ENCODE measurements around the gene RAD51B.

The RAD51B gene

GRCh38 chr14:68636597-68636996 is 817.0 kb downstream of the RAD51B start:
- no peak for DNase-seq

DNA sequence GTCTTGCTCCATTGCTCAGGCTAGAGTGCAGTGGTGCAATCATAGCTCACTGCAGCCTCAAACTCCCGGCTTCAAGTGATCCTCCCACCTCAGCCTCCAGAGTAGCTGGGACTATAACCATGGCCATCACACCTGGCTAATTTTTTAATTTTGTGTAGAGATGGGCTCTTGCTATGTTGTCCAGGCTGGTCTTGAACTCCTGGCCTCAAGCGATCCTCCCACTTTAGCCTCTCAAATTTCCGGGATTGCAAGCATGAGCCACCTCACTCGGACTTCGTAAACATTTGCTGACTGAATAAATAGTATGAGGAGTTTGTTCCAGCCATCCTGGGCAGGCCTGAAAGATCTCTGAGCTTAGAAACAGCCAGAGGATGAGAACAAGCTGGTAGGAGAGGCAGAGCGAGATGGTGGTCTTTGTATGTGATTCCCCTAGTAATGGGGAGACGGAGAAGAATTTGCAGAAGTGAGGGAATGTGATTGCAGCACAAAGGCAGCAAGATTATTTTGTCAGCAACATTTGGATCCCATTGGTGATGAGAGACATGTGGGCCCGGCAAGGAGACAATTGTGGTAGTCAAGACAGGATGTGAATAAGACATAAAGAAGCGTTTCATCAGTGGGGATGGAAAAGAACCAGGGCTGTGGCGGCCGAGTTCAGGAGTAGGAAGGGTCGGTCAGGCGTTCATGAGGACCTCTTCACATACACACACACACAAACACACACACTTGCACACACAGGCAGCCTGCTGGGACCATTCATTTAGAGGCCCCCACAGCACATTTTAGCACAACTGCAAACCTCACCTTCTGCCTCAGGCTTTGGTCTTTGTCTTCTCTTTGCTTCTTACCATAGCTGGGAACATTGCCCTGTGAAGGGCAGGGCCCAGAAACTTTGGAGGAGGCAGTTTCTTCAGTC is 817.8 kb downstream of the RAD51B start:
- DNase-seq: no peak

DNA sequence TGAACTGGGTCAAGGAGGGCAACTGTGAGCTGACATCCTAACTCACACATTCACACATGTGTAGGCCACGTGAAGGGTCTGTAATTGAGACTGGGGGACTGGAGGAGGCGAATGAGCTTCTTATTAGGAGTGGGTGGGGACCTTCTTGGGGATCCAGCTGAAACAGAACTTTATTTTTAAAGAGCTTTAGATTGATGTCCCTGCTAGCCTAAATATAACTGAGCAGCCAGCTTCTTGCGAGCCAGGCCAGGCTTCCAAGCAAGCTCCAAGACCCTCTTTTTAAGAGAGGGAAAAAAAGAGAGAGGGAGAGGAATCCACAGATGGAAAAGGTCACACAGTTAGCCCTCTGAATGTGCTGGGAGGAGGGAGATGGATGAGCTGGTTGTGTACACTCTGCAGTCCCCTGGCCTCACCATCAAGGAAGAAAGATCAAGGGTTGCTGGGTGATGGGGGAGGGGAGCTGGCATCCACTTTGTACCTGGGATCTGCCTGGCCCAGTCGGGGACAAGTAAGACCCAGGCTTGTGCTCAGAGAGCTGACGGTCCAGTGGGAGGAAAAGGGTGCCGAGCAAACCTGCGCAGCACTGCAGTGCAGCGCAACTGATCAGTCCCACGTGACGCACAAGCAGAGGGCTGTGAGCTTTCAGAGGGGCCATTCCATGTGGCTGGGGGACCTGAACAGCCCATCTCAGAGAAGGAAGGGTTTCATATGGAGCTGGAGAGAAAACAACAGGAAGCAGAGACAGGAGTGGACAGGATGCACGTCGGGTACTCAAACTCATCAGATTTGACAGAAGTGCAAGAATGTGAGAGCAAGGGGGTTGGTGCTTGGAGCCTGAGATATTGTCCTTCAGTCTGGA is 818.8 kb downstream of the RAD51B start:
- DNase-seq: no peak

- no peak for DNase-seq
Measured at GRCh38 chr14:68639000-68639757, 819.6 kb downstream of the RAD51B start.

DNA sequence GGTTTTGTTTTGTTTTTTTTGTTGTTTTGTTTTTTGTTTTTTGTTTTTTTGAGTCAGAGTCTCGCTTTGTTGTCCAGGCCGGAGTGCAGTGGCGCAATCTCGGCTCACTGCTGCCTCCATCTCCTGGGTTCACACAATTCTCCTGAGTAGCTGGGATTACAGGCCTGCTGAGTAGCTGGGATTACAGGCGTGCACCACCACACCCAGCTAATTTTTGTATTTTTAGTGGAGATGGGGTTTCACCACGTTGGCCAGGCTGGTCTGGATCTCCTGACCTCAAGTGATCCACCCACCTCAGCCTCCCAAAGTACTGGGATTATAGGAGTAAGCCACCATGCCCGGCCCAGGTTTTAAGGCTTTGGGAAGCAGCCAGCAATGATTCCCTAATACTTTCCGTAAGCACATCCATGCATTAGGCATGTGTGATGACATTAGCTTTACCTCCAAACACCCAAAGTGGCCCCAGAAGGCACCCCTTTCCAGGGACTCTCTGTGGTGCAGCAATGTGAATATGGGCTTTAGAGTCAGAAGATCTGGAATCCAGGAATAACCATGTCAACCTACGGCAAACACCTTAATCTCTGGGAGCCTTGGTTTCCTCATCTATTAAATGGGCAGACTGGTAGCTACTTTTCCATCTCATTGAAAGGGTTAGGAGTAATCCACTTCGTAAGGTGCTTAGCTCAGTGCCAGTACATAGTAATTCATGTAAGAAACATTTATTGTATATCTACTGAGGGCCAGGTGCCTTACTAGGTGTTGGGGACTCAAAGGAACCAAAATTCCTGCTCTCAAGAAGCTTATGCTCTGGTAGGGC is 820.4 kb downstream of the RAD51B start:
- no peak for DNase-seq

DNA sequence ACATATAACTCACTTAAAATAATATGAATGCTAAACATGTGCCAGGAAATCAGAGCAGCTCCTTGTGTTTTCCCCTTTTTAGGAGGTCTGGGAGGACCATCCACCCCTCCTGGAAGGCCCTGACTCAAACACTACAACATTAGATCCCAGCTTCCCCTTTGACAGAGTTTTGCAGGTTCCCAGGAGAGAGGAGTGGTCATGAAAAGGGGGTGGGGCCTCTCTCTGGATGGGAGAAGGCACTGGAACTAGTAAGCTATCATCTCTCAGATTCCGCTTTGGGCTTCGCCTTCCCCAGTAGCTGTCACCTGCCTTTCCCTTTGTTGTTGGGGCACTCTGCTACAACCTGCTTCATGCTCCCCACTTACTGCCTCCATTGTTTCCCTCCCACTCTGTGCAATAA is 824.1 kb downstream of the RAD51B start:
- no peak for DNase-seq

- DNase-seq: no peak
Measured at GRCh38 chr14:68644101-68644500, 824.5 kb downstream of the RAD51B start.

DNA sequence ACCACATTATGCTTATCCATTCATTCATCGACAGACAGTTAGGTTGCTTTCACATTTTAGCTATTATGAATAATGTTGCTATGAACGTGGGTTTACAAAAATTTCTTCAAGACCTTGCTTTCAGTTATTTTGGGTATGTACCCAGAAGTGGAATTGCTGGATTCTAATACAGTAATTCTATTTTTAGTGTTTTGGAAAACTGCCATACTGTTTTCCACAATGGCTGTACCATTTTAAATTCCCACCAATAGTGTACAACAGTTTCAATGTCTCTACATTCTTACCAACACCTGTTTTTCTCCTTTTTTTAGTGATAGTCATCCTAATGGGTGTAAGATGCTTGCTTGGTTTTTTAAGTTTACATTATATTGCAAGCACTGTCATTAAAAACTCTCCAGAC is 825.8 kb downstream of the RAD51B start:
- DNase-seq: no peak

GRCh38 chr14:68649476-68650189 is 830.1 kb downstream of the RAD51B start:
- no peak for DNase-seq

DNA sequence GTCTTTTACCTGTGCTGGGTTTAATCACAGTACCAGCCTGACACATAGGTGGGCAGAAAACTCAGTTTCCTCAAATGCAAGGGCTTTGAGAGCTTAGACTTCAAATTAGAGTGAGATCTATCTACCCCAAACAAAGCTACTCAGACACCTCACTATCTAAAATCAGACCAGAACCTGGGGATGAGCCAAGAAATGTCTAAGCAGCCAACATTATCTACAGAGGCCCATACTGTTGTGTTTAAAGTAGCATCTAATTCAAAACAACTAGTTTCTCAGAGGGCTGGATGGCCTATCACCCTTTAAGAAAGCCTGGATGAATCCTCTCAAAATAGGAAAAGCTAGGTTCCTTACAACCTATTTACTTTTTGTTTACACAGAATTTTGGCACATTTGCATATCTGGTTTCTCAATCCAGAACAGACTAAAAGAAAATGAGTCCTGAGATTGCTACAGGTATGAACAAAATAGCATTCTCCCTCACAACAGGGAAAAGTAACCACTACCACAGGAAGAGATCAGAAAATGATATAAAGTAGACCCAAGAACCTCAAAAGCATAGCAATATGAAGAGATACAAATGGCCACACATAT is 830.9 kb downstream of the RAD51B start:
- no peak for DNase-seq

DNA sequence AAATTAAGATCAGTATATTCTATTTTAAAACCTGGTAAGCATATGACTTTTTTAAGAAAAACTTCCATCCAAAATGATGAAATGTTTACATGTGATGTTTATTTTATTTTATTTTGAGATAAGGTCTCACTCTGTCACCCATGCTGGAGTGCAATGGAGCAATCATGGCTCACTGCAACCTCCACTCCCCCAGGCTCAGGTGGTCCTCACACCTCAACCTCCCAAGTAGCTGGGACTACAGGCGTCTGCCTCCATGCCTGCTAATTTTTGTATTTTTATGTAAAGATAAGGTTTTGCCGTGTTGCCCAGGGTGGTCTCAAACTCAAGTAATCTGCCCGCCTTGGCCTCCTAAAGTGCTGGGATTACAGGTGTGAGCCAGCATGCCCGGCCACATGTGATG is 831.5 kb downstream of the RAD51B start:
- DNase-seq: no peak

DNA sequence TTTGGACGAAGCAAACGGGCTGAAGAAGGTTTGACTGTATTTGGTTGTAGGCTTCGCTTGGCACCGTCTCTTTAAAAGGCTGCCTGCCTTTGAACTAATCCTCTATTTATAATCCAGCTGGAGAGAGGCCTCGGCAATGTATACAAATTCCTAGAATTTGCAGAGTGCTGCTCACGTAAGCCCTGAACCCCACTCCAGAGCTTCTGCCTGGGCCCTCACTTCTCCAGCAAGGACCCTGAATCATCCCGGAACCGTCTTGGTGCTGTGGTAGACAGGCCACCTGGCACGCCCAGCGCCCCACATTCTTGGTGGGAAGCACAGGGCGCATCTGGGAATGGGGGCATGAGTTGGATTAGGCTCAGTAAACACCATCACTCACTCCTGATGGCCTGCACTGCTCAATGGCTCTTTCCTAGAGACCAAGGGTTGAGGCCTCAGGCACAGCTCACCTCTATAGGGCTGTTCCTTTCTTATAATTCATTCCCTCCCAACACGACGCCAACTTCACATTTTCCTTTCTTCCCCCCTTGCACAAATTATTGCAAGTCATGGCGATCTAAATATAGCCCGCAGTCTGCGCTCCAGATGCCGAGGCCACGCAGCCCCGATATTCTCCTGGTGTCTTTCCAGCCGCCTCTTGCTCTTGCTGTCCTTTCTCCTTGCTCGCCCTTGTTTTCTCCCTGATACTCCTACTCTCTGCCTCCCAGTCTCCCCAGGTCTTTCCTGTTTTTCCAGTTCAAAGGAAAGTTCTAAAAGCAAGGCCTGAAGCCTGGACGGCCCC is 832.3 kb downstream of the RAD51B start:
- DNase-seq: no peak

GRCh38 chr14:68652433-68652690 is 832.8 kb downstream of the RAD51B start:
- no peak for DNase-seq

- DNase-seq: no peak
Measured at GRCh38 chr14:68653108-68653507, 833.5 kb downstream of the RAD51B start.

- no peak for DNase-seq
Measured at GRCh38 chr14:68653804-68654203, 834.2 kb downstream of the RAD51B start.

- DNase-seq: no peak
Measured at GRCh38 chr14:68654471-68654941, 834.9 kb downstream of the RAD51B start.

- DNase-seq: no peak
Measured at GRCh38 chr14:68655021-68655831, 835.6 kb downstream of the RAD51B start.

DNA sequence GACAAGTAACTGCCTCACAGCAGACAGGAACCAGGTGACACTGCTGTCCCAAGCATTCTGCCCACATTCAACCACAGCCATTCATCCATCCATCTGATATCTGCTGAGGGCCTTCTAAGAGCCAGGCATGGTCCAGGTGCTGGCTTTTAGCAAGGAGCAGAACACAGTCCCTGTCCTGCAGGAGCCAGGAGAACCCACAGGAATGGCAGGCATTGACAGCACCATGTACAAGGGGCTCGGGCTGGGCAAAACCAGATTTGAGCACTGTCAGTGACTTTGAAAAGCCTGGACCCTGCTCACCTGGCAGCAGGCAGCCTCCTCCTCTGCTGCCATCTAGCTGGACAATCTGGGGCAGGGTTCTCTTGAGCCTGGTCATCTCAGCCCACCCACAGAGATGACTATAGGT is 836.3 kb downstream of the RAD51B start:
- no peak for DNase-seq

GRCh38 chr14:68656452-68656851 is 836.9 kb downstream of the RAD51B start:
- no peak for DNase-seq

Data from GDM1 (cell line).